Keratinocyte (primary cell): ENCODE data around the gene CHST10. TPM values are rescaled to one million over a fixed set of nuclear protein-coding genes. Genes with fewer than 3 reads are reported as not detected.

ENCODE experiments used
- DNase-seq: peaks from one replicate; pipeline ENCODE4 v3.0.0-alpha.2; 2011; ENCODE audit warnings: low read depth, missing footprints, low spot score
- FAIRE-seq: peaks from 2 replicates; lab custom pipeline; 2011; peaks lifted over from hg19 to GRCh38; lab: Jason Lieb, UNC
- H2AFZ ChIP-seq: 2 replicates; pipeline ENCODE4 v1.6.0; 2012; ENCODE audit warnings: low read length, control low read depth, inconsistent platforms; ENCODE audit not compliant: control insufficient read depth
- H3K27ac ChIP-seq: 2 replicates; pipeline ENCODE4 v1.5.1; 2011; ENCODE audit warnings: low read length; ENCODE audit not compliant: control insufficient read depth, insufficient read depth
- H3K27me3 ChIP-seq: 3 replicates; pipeline ENCODE4 v1.6.0; 2011; ENCODE audit warnings: low read length; ENCODE audit not compliant: control insufficient read depth, insufficient read depth; ENCODE audit errors: extremely low read depth
- H3K36me3 ChIP-seq, 2 experiments: 2 replicates in 1 of 2; 3 replicates in 1 of 2; pipeline ENCODE4 v1.5.1; 2011; ENCODE audit warnings: low read length in 2 of 2, mild to moderate bottlenecking in 1 of 2; ENCODE audit not compliant: control insufficient read depth in 2 of 2, insufficient read depth in 2 of 2; ENCODE audit errors: extremely low read depth in 1 of 2
- H3K4me1 ChIP-seq: 3 replicates; pipeline ENCODE4 v1.5.1; 2011; ENCODE audit warnings: low read length; ENCODE audit not compliant: control insufficient read depth, insufficient read depth; ENCODE audit errors: extremely low read depth
- H3K4me2 ChIP-seq: 3 replicates; pipeline ENCODE4 v1.6.0; 2011; ENCODE audit warnings: low read depth, low read length; ENCODE audit not compliant: control insufficient read depth, insufficient read depth; ENCODE audit errors: extremely low read depth
- H3K4me3 ChIP-seq, 3 experiments: fragments of 200-600 bp in 1 of 3; sonication (generic) in 1 of 3; 2 replicates in 2 of 3; 3 replicates in 1 of 3; pipeline ENCODE4 v1.5.1; 2011 to 2016; ENCODE audit warnings: low read length in 3 of 3, mild to moderate bottlenecking in 3 of 3, control low read depth in 2 of 3, inconsistent platforms in 1 of 3, low read depth in 1 of 3, mixed read lengths in 1 of 3, mixed run types in 1 of 3, moderate library complexity in 1 of 3; ENCODE audit not compliant: control insufficient read depth in 2 of 3, insufficient read depth in 2 of 3; ENCODE audit errors: extremely low read depth in 1 of 3
- H3K79me2 ChIP-seq: 2 replicates; pipeline ENCODE4 v1.6.0; 2012; ENCODE audit warnings: low read length; ENCODE audit not compliant: control insufficient read depth, insufficient read depth
- H3K9ac ChIP-seq: 3 replicates; pipeline ENCODE4 v1.6.0; 2011; ENCODE audit warnings: low read length; ENCODE audit not compliant: control insufficient read depth, insufficient read depth; ENCODE audit errors: extremely low read depth
- H3K9me1 ChIP-seq: 3 replicates; pipeline ENCODE4 v1.6.0; 2011; ENCODE audit warnings: low read length; ENCODE audit not compliant: control insufficient read depth, insufficient read depth; ENCODE audit errors: extremely low read depth
- H3K9me3 ChIP-seq: 2 replicates; pipeline ENCODE4 v1.5.1; 2012; ENCODE audit warnings: low read depth, low read length; ENCODE audit not compliant: control insufficient read depth
- H4K20me1 ChIP-seq: 3 replicates; pipeline ENCODE4 v1.6.0; 2011; ENCODE audit warnings: low read length; ENCODE audit not compliant: control insufficient read depth, insufficient read depth; ENCODE audit errors: extremely low read depth
- EZH2 ChIP-seq: IDR thresholded peaks from one replicate; pipeline ENCODE4 v1.6.1; 2012; ENCODE audit warnings: inconsistent platforms, mild to moderate bottlenecking, low read length, moderate library complexity
- dilution Hi-C: fragments of 300-500 bp; cut with MboI; formaldehyde crosslinking; loops from one replicate; pipeline ENCODE4 v1.7.0; 2020; ENCODE audit warnings: low sequenced_read_pairs; ENCODE audit not compliant: extremely low pct_ligation_motif_present
- polyA plus RNA-seq, 5 experiments: library from polyadenylated mRNA; depleted of rRNA in 3 of 5; stranded (reverse) in 3 of 5; stranded (forward) in 1 of 5; unstranded in 1 of 5; fragments of >200 nt; gene quantifications; 1 replicate in 1 of 5; 2 replicates in 3 of 5; 3 replicates in 1 of 5; pipeline versions ENCODE4 v1.2.1 to v1.2.3, GENCODE V29; 2011 to 2012; ENCODE audit warnings: missing spikeins in 2 of 5, low read depth in 1 of 5, low replicate concordance in 1 of 5
- TF ChIP-seq, protein P1 (sequence below), 3 experiments: IDR thresholded peaks in 1 of 3; conservative IDR thresholded peaks in 1 of 3; optimal IDR thresholded peaks in 1 of 3; 2 replicates in 2 of 3; 3 replicates in 1 of 3; pipeline versions ENCODE3 to v1.5.1; 2011; ENCODE audit warnings: low read length in 3 of 3, mild to moderate bottlenecking in 3 of 3, moderate library complexity in 2 of 3, control low read depth in 1 of 3, inconsistent platforms in 1 of 3; ENCODE audit not compliant: insufficient read depth in 2 of 3; ENCODE audit errors: extremely low read depth in 1 of 3

CHST10 gene
- polyA plus RNA-seq, 1 donor (not counting 4 experiments of a cell fraction or from before 2014, with no cell fraction given): 1.6 TPM

DNA sequence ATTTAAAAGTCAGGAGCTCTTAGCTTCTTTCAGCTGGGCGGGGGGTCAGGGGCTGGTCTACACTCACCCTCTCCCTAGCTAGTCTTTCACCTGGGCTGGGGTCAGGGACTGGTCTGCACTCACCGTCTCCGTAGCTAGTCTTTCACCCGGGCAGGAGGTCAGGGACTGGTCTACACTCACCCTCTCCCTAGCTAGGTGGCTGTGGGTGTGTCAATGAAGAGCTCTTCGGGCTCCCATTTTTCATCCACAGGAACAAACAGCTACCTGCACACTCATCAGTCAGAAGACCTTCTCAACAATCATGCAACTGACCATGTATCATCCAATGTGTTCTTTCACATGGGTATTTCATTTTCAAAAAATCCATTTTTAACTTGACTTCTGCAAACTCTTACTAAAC lies 8.0 kb downstream of the CHST10 start:
- Histone ChIP-seq H3K9me3 (no peaks in the 10 kb centered on the region), H3K79me2 (no peaks in the 10 kb centered on the region), H3K4me3 (no peak overlapping the region), H3K9me1 (no peaks in the 10 kb centered on the region), H4K20me1 (no peaks in the 10 kb centered on the region), H2AFZ (no peak overlapping the region), H3K27me3 (no peaks in the 10 kb centered on the region), H3K4me2 (no peak overlapping the region), H3K9ac (no peak overlapping the region), H3K27ac (no peak overlapping the region), H3K36me3 (no peaks in the 10 kb centered on the region), H3K4me1 (no peaks in the 10 kb centered on the region)
- DNase-seq (no peak), FAIRE-seq (no peak)
- TF ChIP-seq EZH2: no peak
- TF ChIP-seq, protein P1, sequence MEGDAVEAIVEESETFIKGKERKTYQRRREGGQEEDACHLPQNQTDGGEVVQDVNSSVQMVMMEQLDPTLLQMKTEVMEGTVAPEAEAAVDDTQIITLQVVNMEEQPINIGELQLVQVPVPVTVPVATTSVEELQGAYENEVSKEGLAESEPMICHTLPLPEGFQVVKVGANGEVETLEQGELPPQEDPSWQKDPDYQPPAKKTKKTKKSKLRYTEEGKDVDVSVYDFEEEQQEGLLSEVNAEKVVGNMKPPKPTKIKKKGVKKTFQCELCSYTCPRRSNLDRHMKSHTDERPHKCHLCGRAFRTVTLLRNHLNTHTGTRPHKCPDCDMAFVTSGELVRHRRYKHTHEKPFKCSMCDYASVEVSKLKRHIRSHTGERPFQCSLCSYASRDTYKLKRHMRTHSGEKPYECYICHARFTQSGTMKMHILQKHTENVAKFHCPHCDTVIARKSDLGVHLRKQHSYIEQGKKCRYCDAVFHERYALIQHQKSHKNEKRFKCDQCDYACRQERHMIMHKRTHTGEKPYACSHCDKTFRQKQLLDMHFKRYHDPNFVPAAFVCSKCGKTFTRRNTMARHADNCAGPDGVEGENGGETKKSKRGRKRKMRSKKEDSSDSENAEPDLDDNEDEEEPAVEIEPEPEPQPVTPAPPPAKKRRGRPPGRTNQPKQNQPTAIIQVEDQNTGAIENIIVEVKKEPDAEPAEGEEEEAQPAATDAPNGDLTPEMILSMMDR (optimal IDR thresholded peaks at IDR 0.05 in 1 of 3, IDR thresholded peaks at IDR 0.05 in 1 of 3, conservative IDR thresholded peaks at IDR 0.05 in 1 of 3; ENCODE audit: extremely low read depth in 1 of 3, insufficient read depth in 2 of 3, low read length in 3 of 3): no peak
- dilution Hi-C loops: no loop called here

GRCh38 chr2:100408941-100409340 lies 8.5 kb downstream of the CHST10 start:
- DNase-seq (no peak), FAIRE-seq (no peak)
- no peak overlapping the region for H3K9ac ChIP-seq
- dilution Hi-C loops: no loop called here
- H4K20me1 ChIP-seq: no peaks in the 10 kb centered on the region
- H3K4me3 ChIP-seq: no peak overlapping the region
- no peaks in the 10 kb centered on the region for H3K9me1 ChIP-seq
- no peaks in the 10 kb centered on the region for H3K27me3 ChIP-seq
- H3K36me3 ChIP-seq: no peaks in the 10 kb centered on the region
- TF ChIP-seq, protein P1 (optimal IDR thresholded peaks at IDR 0.05 in 1 of 3, IDR thresholded peaks at IDR 0.05 in 1 of 3, conservative IDR thresholded peaks at IDR 0.05 in 1 of 3; ENCODE audit: extremely low read depth in 1 of 3, insufficient read depth in 2 of 3, low read length in 3 of 3): no peak
- no peak for TF ChIP-seq EZH2
- no peaks in the 10 kb centered on the region for H3K79me2 ChIP-seq
- H3K4me1 ChIP-seq: no peaks in the 10 kb centered on the region
- H3K27ac ChIP-seq: no peak overlapping the region
- H3K9me3 ChIP-seq: no peaks in the 10 kb centered on the region
- H2AFZ ChIP-seq: no peak overlapping the region
- H3K4me2 ChIP-seq: no peak overlapping the region
